Choroid plexus epithelial cell (primary cell): ENCODE data around the gene MAN1A2.
"Not testable (repeated sequence)": the region's sequence is repeated elsewhere in the genome, so short reads cannot be mapped to it uniquely, and the experiment has no call there.

Experiments
- DNase-seq: peaks from one replicate; pipeline ENCODE4 v3.0.0-alpha.2; 2010; ENCODE audit warnings: low read depth
- H3K4me3 ChIP-seq: 2 replicates; pipeline ENCODE4 v1.5.1; 2011; ENCODE audit warnings: low read depth, mild to moderate bottlenecking, control low read depth, low read length, moderate library complexity
- TF ChIP-seq, protein P1 (sequence below): conservative IDR thresholded peaks from 2 replicates; pipeline ENCODE4 v1.5.1; 2011; ENCODE audit warnings: low read depth, mild to moderate bottlenecking, control low read depth, inconsistent platforms, low read length, moderate library complexity

Gene MAN1A2

DNA sequence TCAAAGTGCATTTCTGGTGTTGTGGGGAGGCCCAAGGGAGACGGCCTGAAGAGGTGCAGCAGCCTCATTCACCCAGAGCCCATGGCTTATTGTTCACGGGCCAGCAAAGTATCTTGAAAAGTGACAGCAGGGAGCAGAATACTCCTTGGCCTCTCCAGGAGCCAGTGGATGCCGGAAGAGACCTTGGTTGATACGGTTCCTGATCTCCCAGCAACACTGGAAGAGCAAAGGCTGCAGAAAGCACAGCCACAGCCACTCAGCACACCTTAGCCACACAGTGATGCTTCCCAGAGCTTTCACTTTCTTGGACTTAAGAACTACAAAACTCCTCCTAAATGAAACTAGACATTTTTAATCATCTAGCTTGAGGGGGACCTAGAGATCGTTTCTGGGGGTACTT, 174.3 kb downstream of the MAN1A2 start:
- DNase-seq, result no peak
- H3K4me3 ChIP-seq, result no peak overlapping the region
- TF ChIP-seq, protein P1, sequence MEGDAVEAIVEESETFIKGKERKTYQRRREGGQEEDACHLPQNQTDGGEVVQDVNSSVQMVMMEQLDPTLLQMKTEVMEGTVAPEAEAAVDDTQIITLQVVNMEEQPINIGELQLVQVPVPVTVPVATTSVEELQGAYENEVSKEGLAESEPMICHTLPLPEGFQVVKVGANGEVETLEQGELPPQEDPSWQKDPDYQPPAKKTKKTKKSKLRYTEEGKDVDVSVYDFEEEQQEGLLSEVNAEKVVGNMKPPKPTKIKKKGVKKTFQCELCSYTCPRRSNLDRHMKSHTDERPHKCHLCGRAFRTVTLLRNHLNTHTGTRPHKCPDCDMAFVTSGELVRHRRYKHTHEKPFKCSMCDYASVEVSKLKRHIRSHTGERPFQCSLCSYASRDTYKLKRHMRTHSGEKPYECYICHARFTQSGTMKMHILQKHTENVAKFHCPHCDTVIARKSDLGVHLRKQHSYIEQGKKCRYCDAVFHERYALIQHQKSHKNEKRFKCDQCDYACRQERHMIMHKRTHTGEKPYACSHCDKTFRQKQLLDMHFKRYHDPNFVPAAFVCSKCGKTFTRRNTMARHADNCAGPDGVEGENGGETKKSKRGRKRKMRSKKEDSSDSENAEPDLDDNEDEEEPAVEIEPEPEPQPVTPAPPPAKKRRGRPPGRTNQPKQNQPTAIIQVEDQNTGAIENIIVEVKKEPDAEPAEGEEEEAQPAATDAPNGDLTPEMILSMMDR, result no peak

DNA sequence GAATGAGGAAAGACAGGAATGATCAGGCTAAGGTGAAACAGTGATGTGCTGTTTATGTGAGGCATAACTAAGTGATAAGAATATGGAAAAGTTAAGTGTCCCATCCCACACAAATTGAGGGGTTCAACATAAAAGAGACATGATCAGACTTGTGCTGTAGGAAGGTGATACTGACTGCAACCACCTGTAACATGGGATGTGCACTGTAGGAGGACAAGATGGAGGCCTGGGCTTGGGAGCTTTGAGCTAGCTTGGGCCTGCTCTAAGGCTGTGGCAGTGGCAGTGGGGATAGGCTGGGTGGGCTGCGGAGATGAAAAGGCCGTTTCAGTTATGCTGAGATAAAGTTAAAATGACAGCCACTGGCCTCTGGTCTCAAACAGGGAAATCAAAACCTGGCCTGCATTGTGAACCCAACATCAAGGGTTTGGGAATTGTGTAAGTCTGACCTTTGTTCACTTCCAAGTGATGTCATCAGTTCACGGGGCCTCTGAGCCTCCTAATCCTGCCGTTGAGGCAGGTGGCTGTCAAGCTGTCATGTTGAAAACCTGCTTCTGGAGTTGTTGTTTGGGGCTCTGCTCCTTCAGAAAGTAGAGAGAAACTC, 177.4 kb downstream of the MAN1A2 start:
- DNase-seq, result no peak
- TF ChIP-seq, protein P1, result no peak
- H3K4me3 ChIP-seq, result no peak overlapping the region

DNA sequence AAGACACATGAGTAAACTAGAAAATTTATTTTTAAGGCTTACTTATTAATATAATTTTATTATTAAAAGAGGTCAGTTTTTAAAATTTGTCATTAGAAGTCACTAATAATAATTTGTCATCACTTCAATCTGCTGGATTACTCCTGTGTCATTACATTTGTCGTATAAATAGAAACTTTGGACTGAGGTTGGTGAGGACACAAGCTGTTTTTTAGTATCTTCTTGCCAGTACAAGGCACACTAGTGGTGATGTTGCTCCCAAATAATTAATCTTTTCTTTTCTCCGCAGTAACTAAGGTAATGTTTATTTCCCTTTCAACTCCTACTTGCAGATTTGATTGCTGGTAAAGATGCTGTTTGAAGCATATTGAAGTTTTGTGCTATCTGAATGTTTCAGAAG, 179.2 kb downstream of the MAN1A2 start:
- no peak overlapping the region for H3K4me3 ChIP-seq
- TF ChIP-seq, protein P1, result no peak

DNA sequence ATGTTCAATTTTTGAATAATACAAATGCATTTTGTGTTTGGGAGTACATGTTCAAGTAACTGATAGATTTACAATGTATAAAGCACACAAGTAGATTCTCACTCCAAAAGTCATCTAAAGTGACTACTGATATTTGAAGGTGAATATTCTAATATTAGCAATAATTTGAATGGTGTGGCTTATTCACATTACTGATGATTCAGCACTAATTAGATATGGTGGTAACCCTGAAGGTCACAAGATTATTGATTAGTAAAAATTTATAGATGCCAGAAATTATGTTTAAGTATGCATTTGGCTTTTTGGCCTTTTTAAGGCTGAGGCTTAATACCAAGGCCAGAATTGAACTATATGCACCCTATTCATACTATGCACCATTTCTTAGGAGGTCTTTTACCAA, 186.2 kb downstream of the MAN1A2 start:
- no peak for DNase-seq
- TF ChIP-seq, protein P1, result no peak
- no peak overlapping the region for H3K4me3 ChIP-seq

More for the DNA sequence above, 179.2 kb downstream of the MAN1A2 start:
- no peak for DNase-seq

DNA sequence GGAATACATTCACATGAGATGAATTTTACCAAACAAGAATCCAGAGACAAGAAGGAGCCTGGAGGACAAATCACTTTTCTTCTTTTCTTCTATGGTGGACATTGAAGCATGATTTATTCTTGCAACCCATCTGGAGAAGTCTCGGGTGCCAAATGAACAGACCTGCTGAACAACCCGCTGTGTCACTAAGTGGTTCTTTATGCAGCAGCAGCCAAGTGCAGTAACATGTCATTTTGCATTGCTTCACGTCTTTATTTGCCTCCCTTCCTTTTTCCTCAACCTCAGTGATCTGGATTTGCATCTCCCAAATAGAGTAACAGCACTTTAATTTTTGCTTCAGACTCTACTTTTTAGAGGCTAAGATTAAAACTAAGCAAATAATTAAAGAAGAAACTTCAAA, 188.6 kb downstream of the MAN1A2 start:
- TF ChIP-seq, protein P1, result no peak

DNA sequence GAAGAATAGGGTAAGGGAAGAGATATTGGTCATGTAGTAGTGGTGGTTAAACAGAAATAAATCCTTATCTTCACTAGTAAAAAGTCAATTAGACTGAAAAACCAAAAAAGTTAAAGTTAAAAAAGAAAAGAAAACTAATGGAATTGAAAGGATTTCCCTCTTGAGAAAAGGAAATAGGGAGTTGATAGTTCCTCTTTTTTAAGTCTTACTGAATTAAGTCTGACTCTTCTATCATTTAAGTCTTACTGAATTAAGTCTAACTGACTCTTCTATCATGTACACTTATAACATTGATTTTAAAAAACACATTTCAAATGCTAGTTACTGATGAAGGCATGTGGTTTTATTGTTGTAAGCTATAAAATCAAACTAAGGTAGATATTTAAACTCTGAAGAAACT, 189.1 kb downstream of the MAN1A2 start:
- DNase-seq, result no peak
- TF ChIP-seq, protein P1, result no peak
- H3K4me3 ChIP-seq, result no peak overlapping the region

More for the DNA sequence above, 188.6 kb downstream of the MAN1A2 start:
- no peak overlapping the region for H3K4me3 ChIP-seq
- DNase-seq, result no peak

DNA sequence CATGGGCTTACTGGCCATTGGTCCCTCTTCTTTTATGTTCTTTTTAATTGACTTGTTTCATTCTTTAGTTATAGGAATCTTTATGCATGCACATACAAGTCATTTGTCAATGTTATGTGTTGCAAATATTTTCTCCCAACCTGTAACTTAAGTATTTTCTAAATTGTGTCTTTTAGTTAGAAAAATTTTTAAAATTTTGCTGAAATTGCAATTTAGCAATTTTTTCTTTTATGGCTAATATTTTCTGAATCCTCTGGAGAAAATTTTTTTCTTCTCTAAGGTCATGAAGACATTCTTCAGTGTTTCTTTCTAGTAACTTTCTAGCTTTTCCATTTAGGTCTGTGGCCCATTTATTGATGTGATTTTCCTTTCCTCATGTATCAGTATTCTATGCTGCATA, 189.7 kb downstream of the MAN1A2 start:
- DNase-seq, result no peak
- H3K4me3 ChIP-seq, result no peak overlapping the region
- TF ChIP-seq, protein P1, result no peak

DNA sequence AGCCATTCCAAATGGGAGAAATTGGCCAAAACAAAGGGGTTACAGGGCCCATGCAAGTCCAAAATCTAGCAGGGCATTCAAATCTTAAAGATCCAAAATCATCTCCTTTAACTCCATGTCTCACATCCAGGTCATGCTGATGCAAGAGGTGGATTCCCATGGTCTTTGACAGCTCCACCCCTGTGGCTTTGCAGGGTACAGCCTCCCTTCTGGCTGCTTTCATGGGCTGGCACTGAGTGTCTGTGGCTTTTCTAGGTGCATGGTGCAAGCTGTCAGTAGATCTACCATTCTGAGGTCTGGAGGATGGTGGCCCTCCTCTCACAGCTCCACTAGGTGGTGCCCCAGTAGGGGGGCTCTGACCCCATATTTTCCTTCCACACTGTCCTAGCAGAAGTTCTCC, 191.2 kb downstream of the MAN1A2 start:
- not testable (repeated sequence) for H3K4me3 ChIP-seq, DNase-seq
